Fibroblast of villous mesenchyme (primary cell): ENCODE data around the gene HACD3. TPM values are rescaled to one million over a fixed set of nuclear protein-coding genes. Genes with fewer than 3 reads are reported as not detected.
"Not testable (repeated sequence)": the region's sequence is repeated elsewhere in the genome, so short reads cannot be mapped to it uniquely, and the experiment has no call there.

Experiments
- DNase-seq: peaks from one replicate; pipeline ENCODE4 v3.0.0-alpha.2; 2010; ENCODE audit warnings: low read depth
- H3K4me3 ChIP-seq: 2 replicates; pipeline ENCODE4 v1.5.1; 2011; ENCODE audit warnings: low read depth, mild to moderate bottlenecking, low read length
- total RNA-seq: library from RNA; depleted of rRNA; stranded (reverse); fragments of >200 nt; gene quantifications from 2 replicates; pipeline ENCODE4 v1.2.3, GENCODE V29; 2012
- TF ChIP-seq, protein P1 (sequence below): IDR thresholded peaks from 2 replicates; pipeline ENCODE4 v1.5.1; 2012; ENCODE audit warnings: low read depth, mild to moderate bottlenecking, low read length; ENCODE audit not compliant: insufficient read depth

The HACD3 gene
- total RNA-seq, 1 donor: 92.0 TPM

DNA sequence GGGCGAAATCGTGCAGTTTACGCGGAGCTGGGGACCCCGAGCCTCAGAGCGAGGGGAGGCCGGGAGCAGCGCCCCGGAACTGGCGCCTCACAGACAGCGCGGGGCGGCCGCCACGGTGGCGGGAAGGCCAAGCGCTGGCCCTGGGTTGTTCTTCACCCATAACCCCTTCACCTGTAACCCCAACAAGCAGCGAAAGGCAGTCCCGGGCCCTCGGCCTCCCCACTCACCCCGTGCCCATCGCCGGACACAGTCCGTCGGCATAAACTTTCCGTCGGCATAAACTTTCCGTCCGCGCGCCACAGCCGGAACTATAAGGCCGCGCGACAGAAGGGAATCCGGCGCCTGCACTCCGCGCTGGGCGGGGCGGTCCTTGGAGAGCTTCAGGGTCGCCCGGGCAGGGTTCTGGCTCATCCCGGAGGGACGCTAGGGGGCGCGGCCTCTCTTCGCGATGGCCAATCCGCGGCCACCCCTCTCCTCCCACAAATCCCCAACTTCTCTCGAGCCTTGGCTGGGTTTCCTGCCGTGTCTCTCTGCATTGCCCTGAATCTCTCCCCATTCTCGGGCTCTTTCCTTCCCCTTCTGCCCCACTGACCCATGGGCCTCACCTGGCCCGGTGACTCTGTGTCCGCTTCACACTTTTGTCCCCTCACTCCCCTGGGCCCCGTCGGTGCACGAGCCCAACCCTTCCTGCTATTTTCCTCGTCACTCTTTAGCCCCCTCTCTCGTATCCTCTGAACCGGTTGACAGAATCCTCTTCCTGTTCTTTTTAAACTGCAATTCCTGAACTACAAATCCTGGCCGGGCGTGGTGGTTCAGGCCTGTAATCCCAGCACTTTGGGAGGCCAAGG is 80.8 kb downstream of the HACD3 start, which contains the start of gene INTS14:
TSS of gene INTS14 (minus strand) at position 261 of the 848 bp plus-strand sequence. CDS start 3,751 bp downstream, outside the sequence.
- TF ChIP-seq, protein P1, sequence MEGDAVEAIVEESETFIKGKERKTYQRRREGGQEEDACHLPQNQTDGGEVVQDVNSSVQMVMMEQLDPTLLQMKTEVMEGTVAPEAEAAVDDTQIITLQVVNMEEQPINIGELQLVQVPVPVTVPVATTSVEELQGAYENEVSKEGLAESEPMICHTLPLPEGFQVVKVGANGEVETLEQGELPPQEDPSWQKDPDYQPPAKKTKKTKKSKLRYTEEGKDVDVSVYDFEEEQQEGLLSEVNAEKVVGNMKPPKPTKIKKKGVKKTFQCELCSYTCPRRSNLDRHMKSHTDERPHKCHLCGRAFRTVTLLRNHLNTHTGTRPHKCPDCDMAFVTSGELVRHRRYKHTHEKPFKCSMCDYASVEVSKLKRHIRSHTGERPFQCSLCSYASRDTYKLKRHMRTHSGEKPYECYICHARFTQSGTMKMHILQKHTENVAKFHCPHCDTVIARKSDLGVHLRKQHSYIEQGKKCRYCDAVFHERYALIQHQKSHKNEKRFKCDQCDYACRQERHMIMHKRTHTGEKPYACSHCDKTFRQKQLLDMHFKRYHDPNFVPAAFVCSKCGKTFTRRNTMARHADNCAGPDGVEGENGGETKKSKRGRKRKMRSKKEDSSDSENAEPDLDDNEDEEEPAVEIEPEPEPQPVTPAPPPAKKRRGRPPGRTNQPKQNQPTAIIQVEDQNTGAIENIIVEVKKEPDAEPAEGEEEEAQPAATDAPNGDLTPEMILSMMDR: peak; percentile 44
- H3K4me3 ChIP-seq: peak within 1 kb of the TSS; percentile 81
- peak; percentile 97 for DNase-seq

DNA sequence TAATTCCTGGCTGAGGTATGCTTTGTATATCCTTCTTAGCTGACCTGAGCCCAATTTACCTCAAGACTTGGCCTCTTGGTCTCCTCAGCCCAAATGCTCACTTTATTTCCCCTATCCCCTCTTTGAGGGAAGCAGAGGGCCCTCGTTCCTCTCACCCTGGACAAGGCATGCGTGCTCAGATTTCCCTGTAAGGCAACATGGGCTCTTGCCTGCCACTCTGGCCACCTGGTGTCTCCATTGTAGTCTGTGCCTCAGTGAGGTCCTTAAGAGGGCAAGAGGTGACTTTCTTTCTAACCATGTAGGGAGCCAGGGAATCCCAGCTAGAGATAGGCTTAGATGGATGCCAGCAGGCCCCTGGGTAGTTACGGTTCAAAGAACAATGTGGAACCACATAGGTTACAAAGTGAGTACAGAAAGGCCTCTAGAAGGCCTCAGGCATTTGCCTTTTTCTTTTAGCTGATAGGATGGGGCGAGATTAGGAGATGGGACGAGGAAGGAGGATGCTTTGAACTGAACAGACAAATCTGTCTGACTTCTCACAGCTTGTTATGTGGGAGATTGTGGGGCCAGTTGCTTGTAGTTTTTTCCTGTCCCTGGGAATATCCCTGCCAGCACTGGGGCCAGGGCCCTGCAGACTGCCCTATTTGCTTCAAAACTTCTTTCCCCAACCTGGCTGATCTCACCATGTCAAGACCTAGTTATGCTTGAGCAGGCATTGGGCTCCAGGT is 81.8 kb downstream of the HACD3 start:
- TF ChIP-seq, protein P1: no peak
- peak overlapping the region; percentile 81 for H3K4me3 ChIP-seq
- no peak for DNase-seq

DNA sequence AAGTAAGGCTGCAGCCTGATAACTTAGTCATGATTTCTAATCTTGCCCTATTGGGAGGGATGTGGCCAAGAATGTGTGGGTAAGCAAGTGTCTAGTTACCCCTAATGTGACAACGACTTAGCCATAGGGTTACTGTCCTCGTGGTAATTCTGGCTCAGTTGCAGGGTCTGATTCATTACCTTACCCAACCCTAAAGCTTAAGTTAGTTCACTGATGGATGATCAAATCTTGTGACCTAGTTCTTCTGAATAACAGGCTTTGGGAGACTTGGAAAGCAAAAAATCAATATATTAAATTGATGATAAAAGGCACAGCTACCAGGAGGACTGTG is 82.3 kb downstream of the HACD3 start:
- TF ChIP-seq, protein P1: no peak
- DNase-seq: no peak

DNA sequence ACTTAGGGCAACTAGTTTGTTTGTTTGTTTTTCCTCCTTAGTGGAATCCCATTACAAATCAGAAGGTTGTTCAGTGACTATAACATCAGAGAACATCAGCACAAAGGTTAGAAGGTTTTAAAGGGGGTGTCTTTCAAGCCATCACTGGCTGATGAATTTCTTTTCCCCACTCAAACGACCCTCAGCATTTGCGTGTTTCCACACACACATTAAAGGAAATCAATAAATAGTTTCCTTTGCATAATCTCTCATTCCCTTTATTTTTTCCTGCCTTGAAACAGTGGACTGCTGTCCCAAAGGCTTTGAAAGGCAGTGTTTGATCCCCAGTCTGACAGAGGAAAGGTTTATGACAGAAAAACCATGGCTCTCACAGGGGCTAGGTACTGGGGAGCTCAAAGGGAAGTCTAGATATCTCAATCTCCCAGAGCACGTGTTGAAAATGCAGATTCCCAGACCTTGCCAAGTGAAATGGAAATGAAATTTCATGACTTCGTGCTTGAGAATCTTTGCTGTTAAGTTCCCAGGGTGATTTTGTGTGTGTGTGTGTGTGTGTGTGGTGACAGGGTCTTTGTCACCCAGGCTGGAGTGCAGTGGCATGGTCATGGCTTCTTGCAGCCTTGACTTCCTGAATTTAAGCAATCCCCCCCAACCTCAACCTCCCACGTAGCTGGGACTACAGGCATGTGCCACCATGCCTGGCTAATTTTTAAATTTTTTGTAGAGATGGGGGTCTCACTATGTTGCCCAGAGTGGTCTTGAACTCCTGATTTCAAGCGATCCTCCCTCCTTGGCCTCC is 82.9 kb downstream of the HACD3 start:
- no peak overlapping the region for H3K4me3 ChIP-seq
- TF ChIP-seq, protein P1: no peak
- DNase-seq: no peak

More for the DNA sequence above, 82.3 kb downstream of the HACD3 start:
- no peak overlapping the region for H3K4me3 ChIP-seq

DNA sequence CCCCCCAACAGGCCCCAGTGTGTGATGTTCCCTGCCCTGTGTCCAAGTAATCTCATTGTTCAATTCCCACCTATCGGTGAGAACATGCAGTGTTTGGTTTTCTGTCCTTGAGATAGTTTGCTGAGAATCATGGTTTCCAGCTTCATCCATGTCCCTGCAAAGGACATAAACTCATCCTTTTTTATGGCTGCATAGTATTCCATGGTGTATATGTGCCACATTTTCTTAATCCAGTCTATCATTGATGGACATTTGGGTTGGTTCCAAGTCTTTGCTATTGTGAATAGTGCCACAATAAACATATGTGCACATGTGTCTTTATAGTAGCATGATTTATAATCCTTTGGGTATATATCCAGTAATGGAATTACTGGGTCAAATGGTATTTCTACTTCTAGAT is 85.6 kb downstream of the HACD3 start:
- not testable (repeated sequence) for H3K4me3 ChIP-seq, DNase-seq

DNA sequence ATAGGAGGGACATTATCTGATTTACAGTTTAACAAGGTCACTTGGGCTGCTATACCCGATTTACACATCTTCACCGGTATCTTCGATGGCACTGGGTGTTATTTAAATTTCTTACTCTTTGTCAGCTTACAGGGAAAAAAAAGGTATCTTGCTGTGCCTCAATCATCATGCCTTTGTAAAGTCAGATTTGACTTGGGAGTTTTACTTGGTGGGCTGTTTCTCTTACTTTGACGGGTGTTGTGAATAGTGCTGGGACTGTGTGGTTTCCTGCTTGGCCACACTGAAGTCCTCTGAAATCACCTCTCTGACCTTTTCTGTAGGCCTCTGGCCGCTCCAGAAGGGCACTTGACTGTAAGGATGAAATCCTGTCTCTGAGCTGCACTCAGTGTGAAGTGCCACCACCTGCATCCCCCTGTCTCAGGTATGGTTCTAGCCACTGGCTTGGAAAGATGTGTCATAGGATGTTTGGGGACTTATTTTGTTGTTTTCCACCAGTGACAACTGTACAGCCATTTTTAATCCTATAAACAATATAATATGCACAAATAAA is 88.4 kb downstream of the HACD3 start:
- no peak overlapping the region for H3K4me3 ChIP-seq
- no peak for DNase-seq
- TF ChIP-seq, protein P1: no peak
